TTC549 (cell line): ENCODE data around the gene PRR20G.
"Not testable (repeated sequence)": the region's sequence is repeated elsewhere in the genome, so short reads cannot be mapped to it uniquely, and the experiment has no call there.

Source experiments
- FAIRE-seq: peaks from 2 replicates; lab custom pipeline; 2012; peaks lifted over from hg19 to GRCh38; lab: Jason Lieb, UNC

Gene PRR20G

GRCh38 chr3:127287840-127288239, at the start of gene PRR20G:
PRR20G (minus strand) TSS chr3:127288046; CDS start chr3:127287365, 681 bp downstream.
- FAIRE-seq, result no peak

DNA sequence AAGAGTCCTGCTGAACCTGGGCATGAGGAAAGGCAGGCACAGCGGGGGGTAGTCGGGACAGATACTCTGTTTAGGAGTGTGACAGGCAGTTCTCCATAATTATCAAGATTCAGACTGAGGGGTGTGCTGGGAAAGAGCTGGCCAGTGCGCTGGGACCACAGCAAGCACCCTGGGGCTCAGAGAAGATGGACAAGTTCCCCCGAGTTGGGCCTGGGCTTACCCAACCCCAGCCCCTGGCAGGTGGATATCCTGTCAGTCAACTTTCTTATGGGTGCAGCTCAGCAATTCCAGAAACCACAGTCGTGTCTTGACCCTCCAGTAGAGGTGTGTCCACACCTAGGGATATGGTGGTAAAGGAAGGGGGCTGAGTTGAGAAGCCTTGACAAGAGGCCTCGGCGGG, 49.2 kb upstream of the PRR20G start:
- FAIRE-seq, result no peak

GRCh38 chr3:127336101-127336500, 48.3 kb upstream of the PRR20G start:
- no peak for FAIRE-seq

- FAIRE-seq, result no peak
Observed at GRCh38 chr3:127330385-127330784, 42.5 kb upstream of the PRR20G start.

DNA sequence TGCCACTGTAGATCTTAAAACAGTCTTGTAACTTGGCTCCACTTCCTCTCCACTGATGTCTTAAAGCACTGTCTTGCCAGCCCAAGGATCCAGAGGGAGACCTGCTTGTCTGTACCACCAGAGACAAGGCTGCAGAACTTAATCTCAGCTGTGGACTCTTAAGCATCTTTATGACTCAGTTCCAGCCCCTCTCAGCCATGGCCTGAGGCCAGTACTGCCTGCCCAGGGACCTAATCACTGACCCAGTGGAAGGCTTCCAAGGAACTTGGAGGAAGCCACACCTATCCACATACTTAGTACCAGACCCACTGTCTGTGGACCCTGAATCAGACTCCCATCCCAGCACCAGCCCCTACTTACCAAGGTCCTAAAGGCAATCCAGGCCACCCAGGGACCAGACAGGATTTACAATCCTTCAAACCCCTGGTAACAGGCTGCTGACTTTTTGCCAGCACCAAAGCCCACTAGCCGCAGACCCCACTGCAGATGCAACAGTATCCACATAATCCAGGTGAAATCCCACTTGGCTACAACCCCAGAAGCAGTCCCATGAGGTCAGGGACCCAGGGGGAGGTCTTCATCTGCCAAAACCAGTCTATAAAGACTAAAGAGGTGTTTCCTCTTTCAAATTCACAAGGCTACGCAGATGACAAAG, 41.9 kb upstream of the PRR20G start:
- no peak for FAIRE-seq

- FAIRE-seq, result no peak
Observed at GRCh38 chr3:127328421-127328820, 40.6 kb upstream of the PRR20G start.

GRCh38 chr3:127326341-127326740, 38.5 kb upstream of the PRR20G start:
- FAIRE-seq, result no peak

DNA sequence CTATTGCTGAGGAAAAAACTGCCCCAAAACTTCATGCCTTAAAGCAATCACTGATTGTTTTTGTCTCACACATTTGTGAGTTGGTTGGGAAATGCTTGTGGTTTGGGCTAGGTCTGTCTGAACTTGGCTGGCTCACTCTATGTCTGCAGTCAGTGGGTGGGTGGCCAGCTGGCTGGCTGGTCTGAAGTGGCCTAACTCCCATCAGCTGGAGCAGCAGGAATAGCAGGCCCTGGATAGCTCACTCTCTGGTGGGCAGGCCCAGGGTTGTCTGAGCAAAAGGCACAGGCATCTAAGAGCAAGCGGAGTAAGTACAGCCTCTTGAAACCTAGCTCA, 37.7 kb upstream of the PRR20G start:
- no peak for FAIRE-seq

- no peak for FAIRE-seq
Observed at GRCh38 chr3:127324913-127325628, 37.2 kb upstream of the PRR20G start.

GRCh38 chr3:127324076-127324475, 36.2 kb upstream of the PRR20G start:
- no peak for FAIRE-seq

DNA sequence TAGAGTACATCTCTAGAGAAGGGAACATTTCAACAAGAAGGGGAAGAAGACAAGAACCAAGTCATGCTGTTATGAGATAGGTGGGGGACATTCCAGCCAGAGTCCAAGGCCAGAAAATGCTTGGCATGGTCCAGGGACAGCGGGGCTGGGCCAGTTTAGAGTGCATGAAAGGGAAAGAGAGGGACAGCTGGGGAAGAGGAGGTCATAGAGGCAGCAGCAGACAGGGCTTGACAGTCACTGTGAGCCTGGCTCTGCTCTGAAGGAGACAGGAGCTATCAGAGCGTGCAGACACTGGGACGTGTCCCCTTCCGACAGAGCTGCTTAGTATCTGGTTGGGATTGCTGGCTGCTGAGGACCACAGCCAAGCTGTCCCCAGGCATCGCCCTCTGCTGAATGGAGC, 35.7 kb upstream of the PRR20G start:
- FAIRE-seq, result no peak

- FAIRE-seq, result no peak
Observed at GRCh38 chr3:127321371-127321770, 33.5 kb upstream of the PRR20G start.

DNA sequence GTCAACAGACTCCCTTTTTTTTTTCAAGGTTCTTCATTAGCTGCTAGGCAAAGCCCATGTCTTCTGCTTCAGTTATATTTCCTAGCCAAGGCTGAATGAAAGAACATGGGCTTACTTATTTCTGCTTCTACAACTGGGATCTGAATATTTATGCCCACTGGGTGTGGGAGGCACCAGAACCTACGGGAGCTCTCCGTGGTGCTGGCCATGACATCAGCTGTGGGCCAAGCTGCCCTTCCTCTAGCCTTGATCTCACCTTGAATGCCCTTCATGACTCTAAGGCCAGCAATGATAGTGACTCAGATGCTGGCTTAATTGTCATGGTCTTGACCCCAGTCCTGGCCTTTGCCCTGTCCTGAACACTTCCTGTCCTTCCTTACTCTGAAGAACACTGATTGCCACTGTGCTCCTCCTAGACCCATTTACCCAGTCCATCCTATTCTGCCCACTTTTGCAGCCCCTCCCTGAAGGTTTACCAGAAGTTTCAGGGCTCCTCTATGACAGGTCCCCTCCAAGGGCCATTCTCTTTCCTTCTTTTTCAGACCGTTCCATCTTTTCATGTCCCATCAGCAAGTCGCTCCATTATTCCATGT, 32.8 kb upstream of the PRR20G start:
- no peak for FAIRE-seq

DNA sequence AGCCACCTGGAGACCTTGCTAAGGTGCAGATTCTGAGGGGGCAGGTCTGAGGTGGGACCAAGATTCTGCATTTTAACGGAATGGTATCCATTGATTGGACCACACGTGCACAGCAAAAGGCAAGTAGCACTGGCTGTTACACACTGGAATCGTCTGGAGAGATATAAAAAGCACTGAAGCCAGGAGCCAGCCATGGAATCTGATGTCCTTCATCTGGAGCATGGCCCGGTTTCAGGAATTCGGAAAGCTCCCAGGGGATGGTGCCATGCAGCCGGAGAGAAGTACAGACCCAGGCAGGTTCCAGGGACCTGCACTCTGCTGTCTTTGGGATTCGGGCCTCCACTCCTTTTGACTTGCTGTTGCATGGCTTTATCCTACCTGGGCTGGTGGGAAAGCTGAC, 28.8 kb upstream of the PRR20G start:
- no peak for FAIRE-seq

GRCh38 chr3:127312818-127313217, 25.0 kb upstream of the PRR20G start:
- FAIRE-seq, result no peak

GRCh38 chr3:127308821-127309220, 21.0 kb upstream of the PRR20G start:
- FAIRE-seq, result not testable (repeated sequence)

DNA sequence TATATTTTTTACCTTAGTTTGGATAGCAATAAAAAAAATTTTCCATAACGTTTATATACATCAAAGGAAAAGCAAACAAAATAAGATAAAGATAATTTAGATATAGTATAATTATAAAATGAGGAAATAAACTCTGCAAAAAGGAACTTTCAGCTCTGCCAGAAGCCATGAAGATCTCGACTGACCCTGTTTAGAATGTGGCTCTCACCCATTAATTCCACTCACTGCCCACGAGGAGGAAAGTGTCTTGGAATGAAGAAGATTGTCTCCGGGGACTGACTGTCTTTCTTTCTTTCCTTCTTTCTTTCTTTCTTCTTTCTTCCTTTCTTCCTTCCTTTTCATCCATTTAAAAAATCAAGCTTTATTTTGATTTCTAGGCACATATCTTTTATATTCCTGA, 20.1 kb upstream of the PRR20G start:
- FAIRE-seq, result no peak

GRCh38 chr3:127307112-127307835, 19.4 kb upstream of the PRR20G start:
- no peak for FAIRE-seq

DNA sequence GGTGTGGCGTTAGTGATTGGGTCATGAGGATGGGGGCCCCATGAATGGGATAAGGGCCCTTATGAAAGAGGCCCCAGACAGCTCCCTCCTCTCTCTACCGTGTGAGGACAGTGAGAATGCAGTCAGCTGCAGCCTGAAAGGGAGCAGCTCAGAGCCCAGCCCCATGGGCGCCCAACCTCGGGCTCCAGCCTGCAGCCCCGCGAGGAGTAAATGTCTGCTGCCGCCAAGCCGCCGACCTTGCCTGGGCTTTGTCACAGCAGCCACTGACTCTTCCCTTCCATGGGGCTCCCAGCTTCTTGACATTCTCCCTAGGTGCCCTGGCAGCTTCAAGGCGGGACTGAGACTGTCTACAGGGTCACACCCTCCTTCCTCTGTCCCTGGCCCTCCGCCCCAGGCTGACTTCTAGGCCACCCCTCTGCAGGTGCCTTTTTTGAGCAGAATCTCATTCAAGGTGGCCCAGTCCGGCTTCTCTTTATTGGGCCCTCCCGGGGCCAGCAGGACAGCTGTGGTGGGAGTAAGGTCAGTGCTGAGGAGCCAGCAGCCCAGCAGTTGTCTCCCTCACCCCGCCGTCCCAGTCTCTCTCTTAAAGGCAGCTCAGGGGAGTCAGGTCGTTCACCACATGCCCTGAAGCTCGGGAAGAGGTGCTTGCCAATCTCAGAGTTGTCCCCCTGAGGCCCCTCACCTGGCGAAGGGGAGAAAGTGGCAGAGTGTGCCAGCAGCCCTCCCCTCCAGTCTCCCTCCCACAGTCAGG, 18.7 kb upstream of the PRR20G start:
- no peak for FAIRE-seq

GRCh38 chr3:127305499-127306060, 17.7 kb upstream of the PRR20G start:
- no peak for FAIRE-seq

- no peak for FAIRE-seq
Observed at GRCh38 chr3:127304121-127304744, 16.4 kb upstream of the PRR20G start.

DNA sequence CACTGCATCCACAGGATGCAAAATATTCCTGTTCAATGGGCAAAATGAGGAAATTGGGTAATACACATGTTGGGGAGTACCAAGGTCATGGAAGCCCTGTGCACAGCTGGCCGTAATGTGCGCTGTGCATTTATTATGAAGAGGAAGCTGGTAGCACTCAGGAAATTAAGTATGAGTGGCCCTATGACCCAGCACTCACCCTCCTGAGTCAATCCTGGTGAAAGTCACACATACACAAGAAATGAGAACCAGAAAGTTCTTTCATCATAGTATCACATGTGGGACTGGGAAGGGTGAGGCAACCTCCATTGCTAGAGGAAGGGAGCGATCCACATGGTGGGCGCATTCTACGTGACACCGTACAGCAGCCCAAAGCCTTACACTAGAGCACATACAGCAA, 11.4 kb upstream of the PRR20G start:
- FAIRE-seq, result no peak
